ENCODE results near the gene RCVRN.

DNA sequence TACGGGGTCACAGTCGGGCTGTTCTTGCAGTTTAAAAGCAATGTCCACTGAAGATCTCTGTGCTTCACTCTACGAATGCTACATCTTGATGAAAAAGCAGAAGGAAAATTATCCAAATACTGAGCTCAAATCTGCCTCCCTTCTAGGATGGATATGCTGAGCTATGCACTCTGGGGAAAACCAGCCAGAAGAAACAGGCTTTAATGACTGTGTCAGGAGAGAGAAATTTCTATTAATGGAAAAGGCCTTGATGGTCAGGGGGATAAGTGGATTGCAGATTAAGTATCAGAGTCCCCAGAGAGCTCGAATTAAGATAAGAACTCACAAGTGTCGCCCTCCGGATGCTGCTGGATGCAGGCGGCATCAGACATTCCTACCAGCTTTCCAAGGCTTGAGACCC is 39.6 kb upstream of the RCVRN start:
- TF ChIP-seq, protein P1, sequence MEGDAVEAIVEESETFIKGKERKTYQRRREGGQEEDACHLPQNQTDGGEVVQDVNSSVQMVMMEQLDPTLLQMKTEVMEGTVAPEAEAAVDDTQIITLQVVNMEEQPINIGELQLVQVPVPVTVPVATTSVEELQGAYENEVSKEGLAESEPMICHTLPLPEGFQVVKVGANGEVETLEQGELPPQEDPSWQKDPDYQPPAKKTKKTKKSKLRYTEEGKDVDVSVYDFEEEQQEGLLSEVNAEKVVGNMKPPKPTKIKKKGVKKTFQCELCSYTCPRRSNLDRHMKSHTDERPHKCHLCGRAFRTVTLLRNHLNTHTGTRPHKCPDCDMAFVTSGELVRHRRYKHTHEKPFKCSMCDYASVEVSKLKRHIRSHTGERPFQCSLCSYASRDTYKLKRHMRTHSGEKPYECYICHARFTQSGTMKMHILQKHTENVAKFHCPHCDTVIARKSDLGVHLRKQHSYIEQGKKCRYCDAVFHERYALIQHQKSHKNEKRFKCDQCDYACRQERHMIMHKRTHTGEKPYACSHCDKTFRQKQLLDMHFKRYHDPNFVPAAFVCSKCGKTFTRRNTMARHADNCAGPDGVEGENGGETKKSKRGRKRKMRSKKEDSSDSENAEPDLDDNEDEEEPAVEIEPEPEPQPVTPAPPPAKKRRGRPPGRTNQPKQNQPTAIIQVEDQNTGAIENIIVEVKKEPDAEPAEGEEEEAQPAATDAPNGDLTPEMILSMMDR (IDR thresholded peaks at IDR 0.05; ENCODE audit: low read depth, low read length), result no peak
- TF ChIP-seq EZH2phosphoT487 (IDR thresholded peaks at IDR 0.05; ENCODE audit: low read depth), result no peak

Data from OCI-LY3 (cell line).